OCI-LY7 (cell line): Measurements from ENCODE around the gene SRR. TPM values are rescaled to one million over a fixed set of nuclear protein-coding genes. Genes with fewer than 3 reads are reported as not detected.

Experiments
- BruUV-seq: library from RNA; stranded (reverse); fragments of 400-500 nt; replicated peaks from 2 replicates; lab custom pipeline; 2021; lab: Mats Ljungman, UMichigan
- CTCF ChIA-PET: fragments of 300-600 bp; sonication (Branson Sonifier 250); formaldehyde crosslinking; loops from one replicate; lab custom pipeline; 2022; ENCODE audit warnings: antibody characterized with exemption; ENCODE audit not compliant: unreplicated experiment; lab: Charles Lee
- POLR2A ChIA-PET: fragments of 300-600 bp; sonication (Branson Sonifier 250); formaldehyde crosslinking; loops from one replicate; lab custom pipeline; 2022; ENCODE audit warnings: antibody characterized with exemption; lab: Charles Lee
- DNase-seq: peaks from one replicate; pipeline ENCODE4 v3.0.0-alpha.2; 2015; ENCODE audit warnings: low spot score
- H2AFZ ChIP-seq: fragments of 200-600 bp; sonication (generic), shearing (Covaris generic); 2 replicates; pipeline ENCODE4 v1.6.1; 2014; ENCODE audit warnings: mild to moderate bottlenecking, antibody characterized with exemption, low read length, moderate library complexity
- H3K27ac ChIP-seq: fragments of 200-600 bp; sonication (generic); 2 replicates; pipeline ENCODE4 v1.5.1; 2014; ENCODE audit warnings: mixed run types, low read depth, mild to moderate bottlenecking, moderate library complexity, low read length, inconsistent platforms; ENCODE audit not compliant: poor library complexity, severe bottlenecking
- H3K36me3 ChIP-seq: fragments of 200-600 bp; sonication (generic); 2 replicates; pipeline ENCODE4 v1.6.1; 2014; ENCODE audit warnings: mild to moderate bottlenecking, antibody characterized with exemption, low read length, moderate library complexity, mixed read lengths; ENCODE audit not compliant: insufficient read depth
- H3K4me1 ChIP-seq: fragments of 200-600 bp; sonication (generic); 2 replicates; pipeline ENCODE4 v1.5.1; 2014; ENCODE audit warnings: mild to moderate bottlenecking, low read length; ENCODE audit not compliant: insufficient read depth, poor library complexity, severe bottlenecking
- H3K4me2 ChIP-seq: fragments of 200-600 bp; sonication (generic); 2 replicates; pipeline ENCODE4 v1.6.1; 2014; ENCODE audit warnings: mild to moderate bottlenecking, low read length
- H3K4me3 ChIP-seq: fragments of 200-600 bp; sonication (generic); 2 replicates; pipeline ENCODE4 v1.5.1; 2014; ENCODE audit warnings: mild to moderate bottlenecking, low read depth, low read length; ENCODE audit not compliant: poor library complexity, severe bottlenecking
- H3K79me2 ChIP-seq: fragments of 200-600 bp; sonication (generic); 2 replicates; pipeline ENCODE4 v1.6.1; 2016; ENCODE audit warnings: low read depth, mild to moderate bottlenecking, low read length, moderate library complexity, mixed read lengths; ENCODE audit not compliant: insufficient read depth
- H3K9me2 ChIP-seq: fragments of 200-600 bp; sonication (generic); 2 replicates; pipeline ENCODE4 v1.6.1; 2016; ENCODE audit warnings: mild to moderate bottlenecking, low read length, mixed read lengths; ENCODE audit not compliant: insufficient read depth
- H3K9me3 ChIP-seq: fragments of 200-600 bp; sonication (generic); 2 replicates; pipeline ENCODE4 v1.6.1; 2014; ENCODE audit warnings: mild to moderate bottlenecking, mixed run types, low read length, mixed read lengths
- H4K20me1 ChIP-seq: fragments of 200-600 bp; sonication (generic); 2 replicates; pipeline ENCODE4 v1.6.1; 2014; ENCODE audit warnings: mild to moderate bottlenecking, antibody characterized with exemption, low read length, moderate library complexity, mixed read lengths; ENCODE audit not compliant: insufficient read depth
- EZH2phosphoT487 ChIP-seq: fragments of 200-600 bp; sonication (generic); IDR thresholded peaks from 2 replicates; pipeline ENCODE4 v1.6.1; 2018; ENCODE audit warnings: low read depth, borderline replicate concordance, mild to moderate bottlenecking, mixed run types, antibody characterized with exemption, low read length, moderate library complexity, mixed read lengths
- intact Hi-C: fragments of 100-400 bp; cut with micrococcal nuclease; formaldehyde crosslinking; loops from one replicate; pipeline ENCODE4 v1.10.0; 2022; ENCODE audit not compliant: unreplicated experiment
- total RNA-seq, 2 experiments: library from RNA; depleted of rRNA in 1 of 2; stranded (reverse); fragments of >200 nt in 1 of 2; shearing (Covaris generic) in 1 of 2; gene quantifications; 2 replicates each; pipeline ENCODE4 v1.2.3, GENCODE V29; 2014 to 2022
- TF ChIP-seq, protein P1 (sequence below): fragments of 200-600 bp; sonication (generic); conservative IDR thresholded peaks from 2 replicates; pipeline ENCODE4 v1.5.1; 2014; ENCODE audit warnings: mild to moderate bottlenecking, antibody characterized with exemption, low read length, moderate library complexity, mixed read lengths

The SRR gene
- total RNA-seq, 2 experiments from 2014 or later, result 3.8 to 12.1 TPM

DNA sequence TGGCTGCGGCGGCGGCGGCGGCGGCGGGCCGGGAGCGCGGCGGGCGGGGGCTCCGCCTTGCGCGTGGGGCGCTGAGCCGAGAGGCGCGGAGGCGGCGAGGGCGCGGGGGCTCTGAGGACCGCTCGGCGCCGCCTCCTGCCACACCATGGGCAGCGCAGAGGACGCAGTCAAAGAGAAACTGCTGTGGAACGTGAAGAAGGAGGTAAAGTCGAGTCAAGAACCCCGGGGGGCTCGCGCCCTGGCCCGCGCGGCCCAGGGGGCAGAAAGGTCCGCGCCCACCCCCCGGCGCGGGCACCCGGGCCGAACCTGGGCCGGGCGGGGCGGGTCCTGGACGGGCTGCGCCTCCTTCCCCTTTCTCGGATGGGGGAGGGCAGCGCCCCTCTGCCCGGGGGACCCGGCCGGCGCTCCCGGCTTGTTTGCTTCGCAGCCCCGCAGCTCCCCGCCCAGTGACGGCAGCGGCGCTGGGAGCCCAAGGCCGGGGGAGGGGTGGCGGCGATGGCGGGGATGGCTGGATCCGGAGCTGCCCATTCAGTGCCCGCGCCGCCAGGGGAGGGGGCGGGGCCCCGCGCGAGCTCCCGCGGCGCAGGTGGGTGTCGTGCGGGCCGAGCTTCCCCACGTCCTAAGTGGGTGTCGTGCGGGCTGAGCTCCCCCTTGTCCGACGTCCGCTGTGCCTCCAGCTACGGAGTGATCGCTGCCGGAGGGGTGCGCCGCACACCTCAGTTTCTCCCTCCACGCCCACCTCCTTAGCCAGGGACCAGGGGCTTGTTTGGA lies 34.0 kb downstream of the SRR start:
- H3K4me2 ChIP-seq, result peak overlapping the region; percentile 97
- H2AFZ ChIP-seq, result peak overlapping the region; percentile 78; the same call in 1 of the 2 replicates
- CTCF ChIA-PET, result no interaction called here
- peaks cover 33% of the 10 kb centered on the region for H3K36me3 ChIP-seq
- no peak overlapping the region for H3K27ac ChIP-seq
- BruUV-seq, result no TSS peak
- H3K4me1 ChIP-seq, result peaks cover 32% of the 10 kb centered on the region
- peak overlapping the region; percentile 95 for H3K4me3 ChIP-seq
- H4K20me1 ChIP-seq, result peaks cover 10% of the 10 kb centered on the region; the same call in 1 of the 2 replicates
- peak; percentile 28 for DNase-seq
- intact Hi-C loops, result loop anchor here (2.0 to 5.0 kb wide), 2 partner anchors 63 to 285 kb away; partner anchors contain the start of gene MNT
- POLR2A ChIA-PET, result interaction anchor here (1.1 to 2.6 kb wide), 2 partner anchors 10 kb away, joined by 3 to 7 read pairs; no protein-coding TSS in a partner anchor
- H3K79me2 ChIP-seq, result peaks cover 35% of the 10 kb centered on the region
- no peak for TF ChIP-seq EZH2phosphoT487
- TF ChIP-seq, protein P1, sequence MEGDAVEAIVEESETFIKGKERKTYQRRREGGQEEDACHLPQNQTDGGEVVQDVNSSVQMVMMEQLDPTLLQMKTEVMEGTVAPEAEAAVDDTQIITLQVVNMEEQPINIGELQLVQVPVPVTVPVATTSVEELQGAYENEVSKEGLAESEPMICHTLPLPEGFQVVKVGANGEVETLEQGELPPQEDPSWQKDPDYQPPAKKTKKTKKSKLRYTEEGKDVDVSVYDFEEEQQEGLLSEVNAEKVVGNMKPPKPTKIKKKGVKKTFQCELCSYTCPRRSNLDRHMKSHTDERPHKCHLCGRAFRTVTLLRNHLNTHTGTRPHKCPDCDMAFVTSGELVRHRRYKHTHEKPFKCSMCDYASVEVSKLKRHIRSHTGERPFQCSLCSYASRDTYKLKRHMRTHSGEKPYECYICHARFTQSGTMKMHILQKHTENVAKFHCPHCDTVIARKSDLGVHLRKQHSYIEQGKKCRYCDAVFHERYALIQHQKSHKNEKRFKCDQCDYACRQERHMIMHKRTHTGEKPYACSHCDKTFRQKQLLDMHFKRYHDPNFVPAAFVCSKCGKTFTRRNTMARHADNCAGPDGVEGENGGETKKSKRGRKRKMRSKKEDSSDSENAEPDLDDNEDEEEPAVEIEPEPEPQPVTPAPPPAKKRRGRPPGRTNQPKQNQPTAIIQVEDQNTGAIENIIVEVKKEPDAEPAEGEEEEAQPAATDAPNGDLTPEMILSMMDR, result 0 out of 2 replicates have a peak, but pooled peaks have one; percentile 7
- H3K9me2 ChIP-seq, result no peaks in the 10 kb centered on the region
- H3K9me3 ChIP-seq, result no peaks in the 10 kb centered on the region

DNA sequence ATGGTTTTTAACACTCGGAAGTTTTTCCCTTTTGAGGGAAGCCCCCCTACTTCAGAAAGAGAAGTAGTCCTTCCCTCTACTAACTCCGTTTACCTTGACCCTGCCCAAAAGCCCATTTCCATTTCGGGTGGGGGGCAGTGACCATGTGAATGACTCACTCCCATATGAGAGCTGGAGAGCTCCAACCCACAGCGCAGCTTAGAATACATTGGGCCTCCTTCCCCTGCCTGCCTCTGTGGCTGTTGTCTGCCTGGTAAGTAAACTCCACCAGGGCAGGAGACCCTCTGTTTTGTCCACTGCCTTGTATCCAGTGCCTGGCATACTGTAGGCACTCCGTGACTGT lies 34.5 kb downstream of the SRR start:
- peak overlapping the region; percentile 97 for H3K4me2 ChIP-seq
- DNase-seq, result no peak
- H3K9me2 ChIP-seq, result no peaks in the 10 kb centered on the region
- H3K79me2 ChIP-seq, result peaks cover 29% of the 10 kb centered on the region
- H4K20me1 ChIP-seq, result peaks cover 10% of the 10 kb centered on the region; the same call in 1 of the 2 replicates
- H3K36me3 ChIP-seq, result peaks cover 28% of the 10 kb centered on the region
- H3K27ac ChIP-seq, result no peak overlapping the region
- ChIA-PET POLR2A (interaction anchor here (1.1 kb wide), 1 partner anchor 10 kb away, joined by 3 read pairs; no protein-coding TSS in a partner anchor), CTCF (no interaction called here)
- peak overlapping the region; percentile 78; the same call in 1 of the 2 replicates for H2AFZ ChIP-seq
- intact Hi-C loops, result loop anchor here (5.0 kb wide), 1 partner anchor 286 kb away; no protein-coding TSS in a partner anchor
- no peaks in the 10 kb centered on the region for H3K9me3 ChIP-seq
- H3K4me3 ChIP-seq, result peak overlapping the region; percentile 95
- TF ChIP-seq, protein P1, result no peak
- no peak for TF ChIP-seq EZH2phosphoT487
- peaks cover 32% of the 10 kb centered on the region for H3K4me1 ChIP-seq
- no TSS peak for BruUV-seq

DNA sequence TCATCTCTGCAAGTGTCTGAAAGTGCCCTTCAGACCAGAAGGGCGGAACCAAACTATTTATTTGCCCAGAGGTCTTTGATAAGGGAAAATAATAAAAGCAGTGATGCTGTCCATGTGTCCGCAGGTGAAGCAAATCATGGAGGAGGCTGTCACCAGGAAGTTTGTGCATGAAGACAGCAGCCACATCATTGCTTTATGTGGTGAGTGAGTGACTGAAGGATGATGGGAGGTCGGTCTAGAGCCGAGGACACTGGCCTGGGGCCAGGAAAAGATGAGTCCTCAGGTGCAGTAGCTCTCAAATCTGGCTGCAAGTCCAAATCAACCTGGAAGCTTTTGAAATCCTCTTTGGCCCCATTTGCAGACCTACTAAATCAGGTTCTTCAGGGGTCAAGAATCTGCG lies 39.7 kb downstream of the SRR start:
- no peak for DNase-seq
- no peak for TF ChIP-seq EZH2phosphoT487
- TF ChIP-seq, protein P1, result no peak
- POLR2A ChIA-PET, result no interaction called here
- Histone ChIP-seq H3K4me2 (no peak overlapping the region), H3K36me3 (no peaks in the 10 kb centered on the region), H3K9me3 (no peaks in the 10 kb centered on the region), H3K9me2 (no peaks in the 10 kb centered on the region), H3K79me2 (no peaks in the 10 kb centered on the region), H3K4me3 (no peak overlapping the region), H2AFZ (no peak overlapping the region), H3K4me1 (peaks cover 1% of the 10 kb centered on the region), H4K20me1 (no peaks in the 10 kb centered on the region), H3K27ac (no peak overlapping the region)
- no TSS peak for BruUV-seq
- CTCF ChIA-PET, result no interaction called here
- intact Hi-C loops, result no loop called here
